K562 (cell line): ENCODE data around the gene MYL3. TPM values are rescaled to one million over a fixed set of nuclear protein-coding genes. Genes with fewer than 3 reads are reported as not detected.

Source experiments
- ATAC-seq: fragments of 200-7000 bp; cut with Tn5 transposase; 3 replicates; pipeline ENCODE4 v1.9.1; 2020; ENCODE audit warnings: moderate library complexity
- BruUV-seq: library from RNA; stranded (reverse); fragments of 400-500 nt; replicated peaks from 2 replicates; lab custom pipeline; 2021; lab: Mats Ljungman, UMichigan
- CTCF ChIA-PET: fragments of 300-600 bp; formaldehyde crosslinking; extraction: SDS; loops from one replicate; lab custom pipeline; 2021; ENCODE audit warnings: low intra/inter-chr PET ratio; lab: Yijun Ruan, JAX
- POLR2A ChIA-PET: fragments of 300-600, 350-650 bp; sonication (Branson Sonifier 250); formaldehyde crosslinking; extraction: SDS; loops from one replicate; lab custom pipeline; 2021; ENCODE audit warnings: antibody characterized with exemption, inconsistent platforms; lab: Yijun Ruan, JAX
- DNase-seq, 4 experiments: peaks; one replicate each; pipeline versions ENCODE4 v3.0.0 to v3.0.0-alpha.2; 2011 to 2018; ENCODE audit warnings: low spot score in 3 of 4, mixed read lengths in 3 of 4; ENCODE audit errors: extremely low read depth in 1 of 4
- FAIRE-seq: peaks from 2 replicates; lab custom pipeline; 2011; peaks lifted over from hg19 to GRCh38; lab: Jason Lieb, UNC
- H2AFZ ChIP-seq: 2 replicates; pipeline ENCODE4 v1.6.0; 2011; ENCODE audit warnings: low read depth, low read length, control low read depth, inconsistent platforms
- H3K27ac ChIP-seq: fragments of 200-600 bp; 3 replicates; pipeline ENCODE4 v1.8.0; 2011; ENCODE audit warnings: low read depth, mild to moderate bottlenecking, control low read depth, inconsistent platforms, low read length, moderate library complexity, mixed read lengths; ENCODE audit errors: extremely low read depth
- H3K27me3 ChIP-seq, 2 experiments: fragments of 300-600 bp in 1 of 2; 2 replicates in 1 of 2; 3 replicates in 1 of 2; pipeline versions ENCODE4 v1.6.0 to v1.8.0; 2011; ENCODE audit warnings: inconsistent platforms in 2 of 2, low read length in 2 of 2, mild to moderate bottlenecking in 1 of 2, mixed read lengths in 1 of 2, moderate library complexity in 1 of 2; ENCODE audit not compliant: control insufficient read depth in 2 of 2, insufficient read depth in 2 of 2
- H3K36me3 ChIP-seq: fragments of 300-600 bp; 3 replicates; pipeline ENCODE4 v1.8.0; 2011; ENCODE audit warnings: mild to moderate bottlenecking, low read length, inconsistent platforms; ENCODE audit not compliant: control insufficient read depth, insufficient read depth
- H3K4me1 ChIP-seq, 2 experiments: fragments of 200-600 bp in 1 of 2; replicated peaks in 1 of 2; 2 replicates in 1 of 2; 3 replicates in 1 of 2; pipeline versions ENCODE4 v1.5.1 to v1.8.0; 2011; ENCODE audit warnings: inconsistent platforms in 2 of 2, low read length in 2 of 2, mild to moderate bottlenecking in 1 of 2, mixed read lengths in 1 of 2, moderate library complexity in 1 of 2; ENCODE audit not compliant: control insufficient read depth in 2 of 2, insufficient read depth in 2 of 2
- H3K4me2 ChIP-seq: 2 replicates; pipeline ENCODE4 v1.6.1; 2011; ENCODE audit warnings: low read length, control low read depth, inconsistent platforms, mixed read lengths; ENCODE audit not compliant: insufficient read depth
- H3K4me3 ChIP-seq: fragments of 200-600 bp; sonication (generic), shearing (Covaris generic); 2 replicates; pipeline ENCODE4 v1.5.1; 2016; ENCODE audit warnings: control low read depth, inconsistent platforms
- H3K79me2 ChIP-seq: fragments of 200-600 bp; 3 replicates; pipeline ENCODE4 v1.8.0; 2011; ENCODE audit warnings: low read length, inconsistent platforms; ENCODE audit not compliant: control insufficient read depth, insufficient read depth
- H3K9ac ChIP-seq, 2 experiments: 2 replicates each; pipeline versions ENCODE4 v1.6.0 to v1.6.1; 2011; ENCODE audit warnings: low read depth in 2 of 2, low read length in 2 of 2, control low read depth in 1 of 2, inconsistent platforms in 1 of 2, mild to moderate bottlenecking in 1 of 2, mixed read lengths in 1 of 2; ENCODE audit not compliant: insufficient read depth in 1 of 2
- H3K9me1 ChIP-seq: one replicate; pipeline ENCODE4 v1.6.0; 2011; ENCODE audit warnings: inconsistent platforms, mild to moderate bottlenecking, low read length, moderate library complexity; ENCODE audit not compliant: control insufficient read depth, insufficient read depth
- H3K9me3 ChIP-seq: replicated peaks from 2 replicates; pipeline ENCODE4 v1.5.1; 2011; ENCODE audit warnings: low read depth, low read length, inconsistent platforms; ENCODE audit not compliant: control insufficient read depth, insufficient read depth
- H4K20me1 ChIP-seq: replicated peaks from 2 replicates; pipeline ENCODE4 v1.6.1; 2011; ENCODE audit warnings: low read length, inconsistent platforms, mixed read lengths; ENCODE audit not compliant: control insufficient read depth, insufficient read depth
- BCOR ChIP-seq: fragments of 450-650 bp; IDR thresholded peaks from 2 replicates; pipeline ENCODE4 v1.6.1; 2016
- MAFK ChIP-seq: IDR thresholded peaks from 2 replicates; pipeline ENCODE4 v1.6.1; 2011; ENCODE audit warnings: low read length, improper control_type of control experiment
- MTA3 ChIP-seq: fragments of 450-650 bp; formaldehyde crosslinking; IDR thresholded peaks from 2 replicates; pipeline ENCODE4 v1.6.1; 2017; ENCODE audit warnings: mild to moderate bottlenecking, borderline replicate concordance
- POLR2G ChIP-seq: fragments of 200-400 bp; formaldehyde crosslinking; IDR thresholded peaks from 2 replicates; pipeline ENCODE4 v1.6.1; 2017; ENCODE audit warnings: low read depth, mild to moderate bottlenecking, antibody characterized with exemption, low read length, moderate library complexity
- PTRF ChIP-seq: fragments of 450-650 bp; IDR thresholded peaks from 2 replicates; pipeline ENCODE4 v1.6.1; 2016; ENCODE audit warnings: mild to moderate bottlenecking, missing genetic modification characterization, missing compliant biosample characterization
- TEAD2 ChIP-seq: fragments of 450-650 bp; IDR thresholded peaks from 2 replicates; pipeline ENCODE4 v1.6.1; 2016; ENCODE audit warnings: missing genetic modification characterization, control low read depth, missing compliant biosample characterization
- ZFP30 ChIP-seq: fragments of 250-450 bp; sonication (Bioruptor Pico); IDR thresholded peaks from 2 replicates; pipeline ENCODE4 v1.8.0; 2022; ENCODE audit warnings: moderate library complexity, mild to moderate bottlenecking, inconsistent platforms, borderline replicate concordance
- ZFX ChIP-seq: sonication (generic); formaldehyde crosslinking; IDR thresholded peaks from 2 replicates; pipeline ENCODE4 v1.8.0; 2022; ENCODE audit warnings: mild to moderate bottlenecking, missing genetic modification reagents, moderate library complexity
- WGBS: fragments of 100-300 bp; shearing (Covaris generic); methylation state at CpG from one replicate; pipeline ENCODE4 v1.1.6; 2016; ENCODE audit warnings: low coverage, mixed read lengths; ENCODE audit not compliant: insufficient coverage; ENCODE audit errors: missing lambda C conversion rate; 5-methylcytosine and 5-hydroxymethylcytosine counted together
- in situ Hi-C: fragments of 300-500 bp; cut with MboI; formaldehyde crosslinking; loops from 4 replicates; pipeline ENCODE4 v1.15.0; 2018; ENCODE audit warnings: inconsistent platforms, mixed read lengths
- intact Hi-C: fragments of 100-400 bp; cut with micrococcal nuclease; formaldehyde crosslinking; loops from 2 replicates; pipeline ENCODE4 v1.14.2; 2022
- polyA plus RNA-seq, 8 experiments: library from polyadenylated mRNA; depleted of rRNA in 4 of 8; stranded (reverse) in 5 of 8; unstranded in 3 of 8; fragments of >200 nt; fragmentation: Nextera tagmentation in 2 of 8; fragmentation: Illumina TruSeq in 1 of 8; extraction: Ambion mirVana in 2 of 8; extraction: Trizol in 1 of 8; gene quantifications; 2 replicates each; pipeline versions ENCODE4 v1.2.1 to v1.2.3, GENCODE V29; 2011 to 2014; ENCODE audit warnings: inconsistent platforms in 1 of 8, missing spikeins in 1 of 8
- total RNA-seq, 7 experiments: library from RNA; depleted of rRNA in 6 of 7; stranded (reverse); fragments of >200 nt in 6 of 7; fragmentation: Illumina TruSeq in 2 of 7; extraction: Trizol in 2 of 7; gene quantifications; 2 replicates each; pipeline versions ENCODE4 v1.2.1 to v1.2.3, GENCODE V29; 2011 to 2021; ENCODE audit warnings: low replicate concordance in 1 of 7
- TF ChIP-seq, protein P1 (sequence below): fragments of 450-650 bp; formaldehyde crosslinking; IDR thresholded peaks from 2 replicates; pipeline ENCODE4 v1.4.0; 2022; ENCODE audit warnings: mild to moderate bottlenecking, moderate library complexity

The MYL3 gene
- total and polyA plus RNA-seq, 9 of the 15 experiments (the other 6 are each of a cell fraction or from before 2014, with no cell fraction given) = 0.14 to 0.45 TPM; not detected in 7

GRCh38 chr3:46868287-46868686 is 5.0 kb upstream of the MYL3 start (continued):
- TF ChIP-seq, protein P1, sequence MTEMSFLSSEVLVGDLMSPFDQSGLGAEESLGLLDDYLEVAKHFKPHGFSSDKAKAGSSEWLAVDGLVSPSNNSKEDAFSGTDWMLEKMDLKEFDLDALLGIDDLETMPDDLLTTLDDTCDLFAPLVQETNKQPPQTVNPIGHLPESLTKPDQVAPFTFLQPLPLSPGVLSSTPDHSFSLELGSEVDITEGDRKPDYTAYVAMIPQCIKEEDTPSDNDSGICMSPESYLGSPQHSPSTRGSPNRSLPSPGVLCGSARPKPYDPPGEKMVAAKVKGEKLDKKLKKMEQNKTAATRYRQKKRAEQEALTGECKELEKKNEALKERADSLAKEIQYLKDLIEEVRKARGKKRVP (CRISPR knock-in tag) = no peak
- no peak for TF ChIP-seq ZFP30 (CRISPR knock-in tag)
- TF ChIP-seq, all 486 proteins: peak for 0

- no peak overlapping the region for H3K4me3 ChIP-seq
- 0 out of 2 replicates have a peak, but pooled peaks have one; percentile 11 for TF ChIP-seq ZFX
- TF ChIP-seq POLR2G = no peak
- TF ChIP-seq BCOR = no peak
- no peak for TF ChIP-seq MAFK
- TF ChIP-seq PTRF (tag) = no peak
- no peak for TF ChIP-seq MTA3
- TF ChIP-seq TEAD2 = no peak
- no peaks in the 10 kb centered on the region for H3K79me2 ChIP-seq
- H3K9ac ChIP-seq = 0 out of 4 replicates have a peak overlapping the region, but pooled peaks of 1 of the 2 experiments have one; percentile 17
- in situ Hi-C loops = no loop called here
- ChIA-PET CTCF (interaction anchor here (0.8 to 2.5 kb wide), 4 partner anchors 42 to 504 kb away, joined by 3 to 16 read pairs (median 3); no protein-coding TSS in a partner anchor), POLR2A (interaction anchor here (0.6 kb wide), 1 partner anchor 188 kb away, joined by 3 read pairs; no protein-coding TSS in a partner anchor)
- 31% methylated on average over 10 of the region's 15 CpGs for WGBS
- no TSS peak for BruUV-seq
- H3K36me3 ChIP-seq = no peaks in the 10 kb centered on the region
- peaks cover 24% of the 10 kb centered on the region for H4K20me1 ChIP-seq
- ATAC-seq = no peak
- intact Hi-C loops = loop anchor here (10.0 kb wide), 1 partner anchor 507 kb away; no protein-coding TSS in a partner anchor
- H3K27me3 ChIP-seq = peaks cover 10 to 54% of the 10 kb centered on the region in 2 experiments; a peak in 4 of 5 replicates
- H3K27ac ChIP-seq = no peak overlapping the region
- H3K9me3 ChIP-seq = no peaks in the 10 kb centered on the region
- peaks cover 0 to 15% of the 10 kb centered on the region in 2 experiments; a peak in 2 of 5 replicates for H3K4me1 ChIP-seq
- DNase-seq = no peak
- FAIRE-seq = no peak
- H3K9me1 ChIP-seq = no peaks in the 10 kb centered on the region
- H3K4me2 ChIP-seq = no peak overlapping the region
- no peak overlapping the region for H2AFZ ChIP-seq
Measured at GRCh38 chr3:46867550-46867898, 4.3 kb upstream of the MYL3 start.
